MM.1S (cell line): ENCODE data around the gene ZNF764.

ENCODE experiments used
- DNase-seq: peaks from one replicate; pipeline ENCODE4 v3.0.0-alpha.2; 2015
- H2AFZ ChIP-seq: fragments of 300-600 bp; sonication (generic); 2 replicates; pipeline ENCODE4 v1.6.0; 2016; ENCODE audit warnings: antibody characterized with exemption, low read length
- H3F3A ChIP-seq: fragments of 300-600 bp; sonication (generic); 2 replicates; pipeline ENCODE4 v1.6.1; 2016; ENCODE audit warnings: mild to moderate bottlenecking, antibody characterized with exemption, low read length, moderate library complexity, mixed read lengths; ENCODE audit not compliant: insufficient read depth
- H3K27ac ChIP-seq: fragments of 300-600 bp; sonication (generic); 2 replicates; pipeline ENCODE4 v1.5.1; 2016; ENCODE audit warnings: mild to moderate bottlenecking, low read length
- H3K27me3 ChIP-seq: fragments of 300-600 bp; sonication (generic); replicated peaks from 2 replicates; pipeline ENCODE4 v1.6.0; 2016; ENCODE audit warnings: low read length; ENCODE audit not compliant: insufficient read depth
- H3K36me3 ChIP-seq: fragments of 300-600 bp; sonication (generic); replicated peaks from 2 replicates; pipeline ENCODE4 v1.6.1; 2016; ENCODE audit warnings: mild to moderate bottlenecking, low read length, mixed read lengths; ENCODE audit not compliant: insufficient read depth
- H3K4me1 ChIP-seq: fragments of 300-600 bp; sonication (generic); 2 replicates; pipeline ENCODE4 v1.6.1; 2016; ENCODE audit warnings: low read length, mixed read lengths
- H3K4me2 ChIP-seq: fragments of 300-600 bp; sonication (generic); 2 replicates; pipeline ENCODE4 v1.6.0; 2016; ENCODE audit warnings: low read depth, low read length
- H3K4me3 ChIP-seq: fragments of 300-600 bp; sonication (generic); 2 replicates; pipeline ENCODE4 v1.5.1; 2016; ENCODE audit warnings: low read length, mixed read lengths
- H3K79me2 ChIP-seq: fragments of 300-600 bp; sonication (generic); 2 replicates; pipeline ENCODE4 v1.6.1; 2016; ENCODE audit warnings: mixed run types, low read length, mixed read lengths
- H3K9ac ChIP-seq: fragments of 300-600 bp; sonication (generic); 2 replicates; pipeline ENCODE4 v1.6.1; 2016; ENCODE audit warnings: low read length, mixed read lengths
- H3K9me2 ChIP-seq: fragments of 300-600 bp; sonication (generic); replicated peaks from 2 replicates; pipeline ENCODE4 v1.6.1; 2016; ENCODE audit warnings: mild to moderate bottlenecking, low read length, mixed read lengths; ENCODE audit not compliant: insufficient read depth
- H3K9me3 ChIP-seq: fragments of 300-600 bp; sonication (generic); replicated peaks from 2 replicates; pipeline ENCODE4 v1.6.1; 2016; ENCODE audit warnings: mild to moderate bottlenecking, low read length, mixed read lengths; ENCODE audit not compliant: insufficient read depth
- H4K20me1 ChIP-seq: fragments of 300-600 bp; sonication (generic); 2 replicates; pipeline ENCODE4 v1.6.1; 2016; ENCODE audit warnings: mild to moderate bottlenecking, low read length, moderate library complexity, mixed read lengths; ENCODE audit not compliant: insufficient read depth
- EZH2 ChIP-seq: fragments of 300-600 bp; sonication (generic); optimal IDR thresholded peaks from 2 replicates; pipeline ENCODE3; 2017; ENCODE audit warnings: low read depth, mild to moderate bottlenecking, antibody characterized with exemption, low read length, mixed read lengths
- EZH2phosphoT487 ChIP-seq: fragments of 300-600 bp; sonication (generic); IDR thresholded peaks from 2 replicates; pipeline ENCODE4 v1.6.1; 2018; ENCODE audit warnings: antibody characterized with exemption, low read length
- TF ChIP-seq, protein P1 (sequence below): fragments of 300-600 bp; sonication (generic); IDR thresholded peaks from 2 replicates; pipeline ENCODE4 v1.5.1; 2016; ENCODE audit warnings: antibody characterized with exemption, low read length, mixed read lengths

ZNF764 gene

GRCh38 chr16:30511509-30511908, 46.7 kb downstream of the ZNF764 start:
- H3K4me1 ChIP-seq = no peaks in the 10 kb centered on the region
- H3K79me2 ChIP-seq = no peaks in the 10 kb centered on the region
- no peaks in the 10 kb centered on the region for H3K9me2 ChIP-seq
- H3K27ac ChIP-seq = no peak overlapping the region
- no peaks in the 10 kb centered on the region for H3F3A ChIP-seq
- no peak overlapping the region for H3K9ac ChIP-seq
- no peak for DNase-seq
- TF ChIP-seq, protein P1, sequence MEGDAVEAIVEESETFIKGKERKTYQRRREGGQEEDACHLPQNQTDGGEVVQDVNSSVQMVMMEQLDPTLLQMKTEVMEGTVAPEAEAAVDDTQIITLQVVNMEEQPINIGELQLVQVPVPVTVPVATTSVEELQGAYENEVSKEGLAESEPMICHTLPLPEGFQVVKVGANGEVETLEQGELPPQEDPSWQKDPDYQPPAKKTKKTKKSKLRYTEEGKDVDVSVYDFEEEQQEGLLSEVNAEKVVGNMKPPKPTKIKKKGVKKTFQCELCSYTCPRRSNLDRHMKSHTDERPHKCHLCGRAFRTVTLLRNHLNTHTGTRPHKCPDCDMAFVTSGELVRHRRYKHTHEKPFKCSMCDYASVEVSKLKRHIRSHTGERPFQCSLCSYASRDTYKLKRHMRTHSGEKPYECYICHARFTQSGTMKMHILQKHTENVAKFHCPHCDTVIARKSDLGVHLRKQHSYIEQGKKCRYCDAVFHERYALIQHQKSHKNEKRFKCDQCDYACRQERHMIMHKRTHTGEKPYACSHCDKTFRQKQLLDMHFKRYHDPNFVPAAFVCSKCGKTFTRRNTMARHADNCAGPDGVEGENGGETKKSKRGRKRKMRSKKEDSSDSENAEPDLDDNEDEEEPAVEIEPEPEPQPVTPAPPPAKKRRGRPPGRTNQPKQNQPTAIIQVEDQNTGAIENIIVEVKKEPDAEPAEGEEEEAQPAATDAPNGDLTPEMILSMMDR = no peak
- no peak for TF ChIP-seq EZH2
- no peak for TF ChIP-seq EZH2phosphoT487
- no peaks in the 10 kb centered on the region for H3K36me3 ChIP-seq
- H2AFZ ChIP-seq = no peak overlapping the region
- no peaks in the 10 kb centered on the region for H4K20me1 ChIP-seq
- no peak overlapping the region for H3K4me2 ChIP-seq
- H3K27me3 ChIP-seq = no peaks in the 10 kb centered on the region
- H3K9me3 ChIP-seq = no peaks in the 10 kb centered on the region
- H3K4me3 ChIP-seq = no peak overlapping the region

- no peaks in the 10 kb centered on the region for H3F3A ChIP-seq
- no peaks in the 10 kb centered on the region for H3K4me1 ChIP-seq
- H3K9me3 ChIP-seq = no peaks in the 10 kb centered on the region
- H3K9ac ChIP-seq = no peak overlapping the region
- H3K4me2 ChIP-seq = no peak overlapping the region
- no peaks in the 10 kb centered on the region for H3K9me2 ChIP-seq
- no peak overlapping the region for H2AFZ ChIP-seq
- no peaks in the 10 kb centered on the region for H3K36me3 ChIP-seq
- H4K20me1 ChIP-seq = no peaks in the 10 kb centered on the region
- H3K27ac ChIP-seq = no peak overlapping the region
- H3K79me2 ChIP-seq = no peaks in the 10 kb centered on the region
- TF ChIP-seq EZH2 (no peak), EZH2phosphoT487 (no peak)
- TF ChIP-seq, protein P1 = no peak
- no peaks in the 10 kb centered on the region for H3K27me3 ChIP-seq
- DNase-seq = no peak
- H3K4me3 ChIP-seq = no peak overlapping the region
Measured at GRCh38 chr16:30510376-30510938, 47.7 kb downstream of the ZNF764 start.

GRCh38 chr16:30509081-30509765, 49.0 kb downstream of the ZNF764 start:
- no peak for DNase-seq
- Histone ChIP-seq H3K36me3 (no peaks in the 10 kb centered on the region), H4K20me1 (no peaks in the 10 kb centered on the region), H3K4me2 (no peak overlapping the region), H3K9ac (no peak overlapping the region), H3K27ac (no peak overlapping the region), H2AFZ (no peak overlapping the region), H3K27me3 (no peaks in the 10 kb centered on the region), H3K4me3 (no peak overlapping the region), H3K9me2 (no peaks in the 10 kb centered on the region), H3F3A (no peaks in the 10 kb centered on the region), H3K9me3 (no peaks in the 10 kb centered on the region), H3K4me1 (no peaks in the 10 kb centered on the region), H3K79me2 (no peaks in the 10 kb centered on the region)
- TF ChIP-seq, protein P1 = no peak
- TF ChIP-seq EZH2 (no peak), EZH2phosphoT487 (no peak)
